ENCODE measurements around the gene C3.
"Not testable (repeated sequence)": the region's sequence is repeated elsewhere in the genome, so short reads cannot be mapped to it uniquely, and the experiment has no call there.

The C3 gene

DNA sequence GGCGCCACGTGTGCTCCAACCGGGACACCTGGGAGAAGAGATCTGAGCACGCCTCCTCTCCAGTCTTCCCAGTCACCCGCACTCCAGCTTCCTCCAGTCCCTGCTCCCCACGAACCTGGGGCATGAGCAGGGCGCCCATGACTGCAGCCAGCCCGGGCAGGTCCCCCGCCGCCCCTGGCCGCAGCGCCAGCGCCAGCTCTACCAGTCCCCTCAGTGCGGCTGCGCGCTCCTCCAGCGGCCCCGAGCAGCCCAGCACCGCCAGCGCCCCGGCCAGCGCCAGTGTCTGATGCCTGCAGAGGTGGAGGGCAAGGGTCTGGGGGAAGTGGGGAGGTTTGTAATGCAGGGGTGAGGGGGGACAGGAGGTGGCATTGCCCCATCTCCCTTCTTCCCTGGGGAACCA lies 33.7 kb upstream of the C3 start:
- no peaks in the 10 kb centered on the region for H3K9me3 Mint-ChIP-seq
- H3K27ac Mint-ChIP-seq = no peak overlapping the region
- CTCF ChIA-PET = interaction anchor here (1.3 to 3.7 kb wide), 2 partner anchors 10 to 237 kb away, joined by 5 to 10 read pairs; no protein-coding TSS in a partner anchor
- H3K36me3 Mint-ChIP-seq = peaks cover 43% of the 10 kb centered on the region
- DNase-seq = no peak
- no peaks in the 10 kb centered on the region for H3K27me3 Mint-ChIP-seq
- peaks cover 29% of the 10 kb centered on the region for H3K4me1 Mint-ChIP-seq
- H3K4me3 Mint-ChIP-seq = no peak overlapping the region

DNA sequence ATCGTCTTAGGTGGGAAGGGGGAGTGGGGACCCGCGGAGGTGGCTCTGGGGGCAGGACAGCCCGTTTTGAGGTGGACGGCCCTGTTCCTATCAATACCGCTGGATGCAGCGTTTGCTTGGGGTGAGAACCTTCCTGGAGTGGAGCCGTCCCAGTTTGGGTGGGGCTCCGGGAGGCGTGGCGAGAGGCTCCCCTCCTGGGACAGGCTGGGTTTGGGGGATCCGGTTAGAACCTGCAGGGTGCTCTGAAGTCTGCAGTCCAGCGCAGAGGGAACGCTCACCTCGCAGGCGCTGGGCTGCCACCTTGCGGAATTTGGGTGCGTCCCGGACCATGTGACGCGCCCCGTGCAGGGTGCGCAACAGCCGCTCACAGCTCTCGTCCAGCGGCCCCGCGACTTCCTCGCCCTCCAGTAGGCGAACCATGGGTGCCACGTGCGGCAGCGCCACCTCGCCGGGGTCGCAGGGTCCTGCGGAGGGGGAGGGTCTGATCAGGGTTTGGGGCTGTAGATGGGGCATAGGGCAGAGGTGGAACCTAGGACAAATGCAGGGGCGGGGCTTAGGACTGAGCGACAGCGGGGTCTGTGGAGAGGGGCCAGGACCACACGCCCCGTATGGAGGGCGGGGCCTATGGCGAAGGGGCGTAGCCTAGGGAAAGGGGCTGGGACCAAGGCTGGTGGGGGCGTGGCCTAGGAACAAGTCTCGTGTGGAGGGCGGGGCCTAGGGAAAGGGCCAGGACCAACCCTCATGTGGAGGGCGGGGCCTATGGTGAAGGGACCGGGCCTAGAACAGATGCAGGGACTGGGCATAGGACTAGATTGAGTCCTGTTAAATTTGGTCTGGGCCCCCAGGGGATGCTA lies 33.0 kb upstream of the C3 start:
- CTCF ChIA-PET = interaction anchor here (3.7 kb wide), 1 partner anchor 236 kb away, joined by 10 read pairs; no protein-coding TSS in a partner anchor
- Mint-ChIP-seq H3K27ac (peak overlapping the region; percentile 91), H3K36me3 (peaks cover 38% of the 10 kb centered on the region), H3K9me3 (no peaks in the 10 kb centered on the region), H3K27me3 (no peaks in the 10 kb centered on the region), H3K4me3 (peak overlapping the region; percentile 39), H3K4me1 (peaks cover 25% of the 10 kb centered on the region)
- peak; percentile 86 for DNase-seq

DNA sequence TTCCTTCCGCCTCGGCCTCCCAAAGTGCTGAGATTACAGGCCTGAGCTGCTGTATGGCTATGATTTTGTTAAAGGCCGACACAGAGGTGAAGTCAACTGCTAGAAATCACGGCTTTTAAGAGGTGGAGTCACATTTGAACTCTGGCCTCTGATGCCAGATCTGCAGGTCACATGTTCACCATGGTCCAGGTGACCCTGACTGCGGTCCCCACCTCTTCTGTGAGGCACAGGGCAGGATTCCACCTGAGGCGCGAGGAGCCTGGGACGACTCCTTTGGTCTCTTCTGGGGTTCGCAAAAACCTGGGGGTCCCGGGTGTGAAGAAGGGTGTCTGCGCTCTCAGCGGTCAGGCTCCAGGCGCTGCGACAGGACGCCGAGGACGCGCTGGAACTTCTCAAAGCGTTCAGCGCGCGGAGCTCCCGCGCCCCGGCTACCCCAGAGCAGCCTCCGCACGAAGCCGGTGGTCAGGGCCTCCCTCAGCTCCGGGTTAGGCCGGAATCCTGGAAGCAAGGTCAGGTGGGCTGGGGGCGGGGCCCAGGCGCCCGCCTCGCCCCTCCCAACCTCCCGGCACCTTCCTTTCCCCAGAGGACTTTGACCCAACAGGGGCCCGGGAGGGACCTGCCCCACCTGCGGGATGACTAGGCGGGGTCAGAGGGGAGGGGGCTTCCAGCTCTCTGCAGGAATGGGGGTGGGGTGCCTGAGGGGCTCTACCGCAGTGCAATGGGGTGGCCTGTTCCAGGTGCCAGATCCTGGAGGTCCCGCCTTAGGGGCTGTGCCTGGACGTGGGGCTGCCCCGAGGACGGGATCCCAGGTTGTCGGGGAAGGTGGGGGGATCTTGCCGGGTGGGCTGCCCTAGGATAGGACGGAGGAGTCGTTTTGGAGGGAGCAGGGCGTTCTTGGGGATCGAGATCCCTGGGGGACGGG lies 32.1 kb upstream of the C3 start:
- H3K27ac Mint-ChIP-seq = peak overlapping the region; percentile 24

DNA sequence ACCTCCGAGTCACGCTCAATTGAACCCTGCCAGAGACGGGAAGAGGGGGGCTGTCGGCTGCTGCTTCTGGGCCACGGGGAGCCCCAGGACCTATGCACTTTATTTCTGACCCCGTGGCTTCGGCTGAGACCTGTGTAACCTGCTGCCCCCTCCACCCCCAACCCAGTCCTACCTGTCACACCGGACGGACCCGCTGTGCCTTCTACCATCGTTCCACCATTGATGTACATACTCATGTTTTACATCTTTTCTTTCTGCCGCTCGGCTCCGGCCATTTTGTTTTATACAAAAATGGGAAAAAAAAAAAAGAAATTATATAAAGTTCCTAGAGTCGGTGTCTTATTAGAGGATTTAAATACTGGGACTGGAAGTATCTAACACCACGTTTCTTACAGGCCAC lies 30.7 kb upstream of the C3 start:
- Mint-ChIP-seq H3K27ac (no peak overlapping the region), H3K27me3 (no peaks in the 10 kb centered on the region), H3K4me3 (no peak overlapping the region), H3K9me3 (no peaks in the 10 kb centered on the region), H3K4me1 (peaks cover 19% of the 10 kb centered on the region), H3K36me3 (peaks cover 40% of the 10 kb centered on the region)
- CTCF ChIA-PET = interaction anchor here (3.7 kb wide), 1 partner anchor 234 kb away, joined by 10 read pairs; no protein-coding TSS in a partner anchor
- no peak for DNase-seq

More for the DNA sequence above, 32.1 kb upstream of the C3 start:
- Mint-ChIP-seq H3K4me1 (peaks cover 21% of the 10 kb centered on the region), H3K36me3 (peaks cover 37% of the 10 kb centered on the region), H3K9me3 (no peaks in the 10 kb centered on the region), H3K27me3 (no peaks in the 10 kb centered on the region), H3K4me3 (no peak overlapping the region)
- CTCF ChIA-PET = interaction anchor here (3.7 kb wide), 1 partner anchor 236 kb away, joined by 10 read pairs; no protein-coding TSS in a partner anchor
- no peak for DNase-seq

DNA sequence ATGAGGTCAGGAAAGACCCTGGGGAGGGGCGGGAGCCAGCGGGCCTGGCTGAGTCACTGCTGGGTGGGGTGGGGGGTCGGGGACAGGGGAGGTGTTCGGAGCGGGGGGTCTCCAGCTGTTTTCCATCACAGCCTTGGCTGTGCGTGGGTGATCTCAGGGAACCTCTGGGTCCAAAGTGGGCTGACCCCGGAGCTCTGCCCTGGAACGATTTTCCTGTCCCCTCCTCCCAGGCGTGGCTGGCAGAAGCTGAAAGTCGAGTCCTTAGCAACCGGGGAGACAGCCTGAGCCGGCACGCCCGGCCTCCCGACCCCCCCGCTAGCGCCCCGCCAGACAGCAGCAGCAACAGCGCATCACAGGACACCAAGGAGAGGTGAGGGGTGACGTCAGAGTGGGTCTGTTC lies 29.6 kb upstream of the C3 start:
- Mint-ChIP-seq H3K27ac (no peak overlapping the region), H3K4me3 (no peak overlapping the region), H3K4me1 (peaks cover 18% of the 10 kb centered on the region), H3K9me3 (no peaks in the 10 kb centered on the region), H3K27me3 (no peaks in the 10 kb centered on the region), H3K36me3 (peaks cover 46% of the 10 kb centered on the region)
- CTCF ChIA-PET = interaction anchor here (0.7 kb wide), 1 partner anchor 117 kb away, joined by 3 read pairs; no protein-coding TSS in a partner anchor
- DNase-seq = no peak

DNA sequence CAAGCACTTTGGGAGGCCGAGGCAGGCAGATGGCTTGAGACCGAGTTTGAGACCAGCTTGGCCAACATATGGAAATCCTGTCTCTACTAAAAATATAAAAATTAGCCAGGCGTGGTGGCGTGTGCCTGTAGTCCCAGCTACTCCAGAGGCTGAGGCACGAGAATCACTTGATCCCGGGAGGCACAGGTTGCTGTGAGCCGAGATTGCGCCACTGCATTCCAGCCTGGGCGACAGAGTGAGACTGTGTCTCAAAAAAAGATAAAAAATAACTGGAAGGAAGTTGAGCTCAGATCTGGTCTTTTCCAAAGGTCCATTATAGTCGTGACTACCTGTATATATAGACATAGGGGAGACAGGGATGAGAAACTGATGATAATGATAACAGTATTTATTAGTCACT lies 28.1 kb upstream of the C3 start:
- peak overlapping the region; percentile 11 for H3K27ac Mint-ChIP-seq
- H3K4me1 Mint-ChIP-seq, H3K4me3 Mint-ChIP-seq, CTCF ChIA-PET, DNase-seq, H3K27me3 Mint-ChIP-seq, H3K9me3 Mint-ChIP-seq: not testable (repeated sequence)
- peaks cover 40% of the 10 kb centered on the region for H3K36me3 Mint-ChIP-seq

DNA sequence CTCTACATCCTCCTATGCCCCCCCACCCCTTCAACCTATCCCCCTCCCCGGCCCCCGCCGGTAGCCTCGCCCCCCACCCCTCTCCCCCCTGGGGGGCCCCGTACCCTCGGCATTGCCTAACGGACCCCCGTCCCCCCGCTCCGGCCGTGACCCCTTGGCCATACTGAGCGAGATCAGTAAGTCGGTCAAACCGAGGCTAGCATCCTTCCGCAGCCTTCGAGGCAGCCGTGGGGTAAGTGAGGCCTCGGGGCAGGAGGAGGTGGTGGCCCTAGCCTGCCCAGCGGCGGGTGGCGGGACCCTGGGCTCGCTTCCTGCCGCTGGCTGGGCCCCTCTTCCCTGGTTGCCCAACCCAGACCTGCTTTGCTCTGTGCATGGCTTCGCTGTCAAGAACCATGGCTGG lies 25.5 kb upstream of the C3 start:
- Mint-ChIP-seq H3K27ac (no peak overlapping the region), H3K4me3 (no peak overlapping the region), H3K4me1 (peaks cover 8% of the 10 kb centered on the region), H3K27me3 (peaks cover 4% of the 10 kb centered on the region), H3K9me3 (no peaks in the 10 kb centered on the region), H3K36me3 (peaks cover 31% of the 10 kb centered on the region)
- CTCF ChIA-PET = no interaction called here
- no peak for DNase-seq

DNA sequence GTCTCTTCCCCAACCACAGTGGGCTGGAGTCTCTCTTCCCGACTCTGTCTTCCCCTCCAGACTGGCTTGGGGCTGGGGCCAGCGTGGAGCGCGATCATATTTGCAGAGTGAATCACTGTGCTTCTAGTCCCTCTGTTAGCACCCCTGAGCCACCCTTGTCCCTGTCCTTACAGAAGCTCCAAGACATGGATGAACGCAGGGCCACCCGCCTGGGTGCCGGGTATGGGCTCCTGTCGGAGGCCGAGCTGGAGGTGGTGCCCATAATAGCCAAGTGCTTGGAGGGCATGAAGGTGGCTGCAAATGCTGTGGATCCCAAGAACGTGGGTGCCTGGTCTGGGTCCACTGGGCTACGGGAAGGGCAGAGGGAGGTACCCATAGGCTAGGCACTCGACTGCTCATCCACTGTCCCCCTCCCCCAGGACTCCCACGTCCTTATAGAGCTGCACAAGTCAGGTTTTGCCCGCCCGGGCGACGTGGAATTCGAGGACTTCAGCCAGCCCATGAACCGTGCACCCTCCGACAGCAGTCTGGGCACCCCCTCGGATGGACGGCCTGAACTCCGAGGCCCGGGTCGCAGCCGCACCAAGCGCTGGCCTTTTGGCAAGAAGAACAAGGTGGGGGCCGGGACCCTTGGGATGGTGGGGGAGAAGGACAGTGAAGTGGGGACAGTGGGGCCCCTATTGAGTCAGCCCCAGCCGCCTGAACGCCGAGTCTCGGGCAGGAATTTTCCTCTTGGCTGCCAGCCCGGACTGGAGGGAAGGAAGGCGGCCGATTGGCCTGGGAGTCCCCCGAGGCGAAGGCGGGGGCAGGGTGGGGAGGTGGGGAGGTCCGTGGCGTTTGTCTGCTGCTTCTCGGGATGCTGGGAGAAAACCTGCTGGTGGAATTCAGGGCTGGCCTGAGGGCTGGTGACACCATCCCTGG lies 24.2 kb upstream of the C3 start:
- Mint-ChIP-seq H3K4me3 (no peak overlapping the region), H3K27me3 (peaks cover 4% of the 10 kb centered on the region), H3K27ac (no peak overlapping the region), H3K36me3 (peaks cover 28% of the 10 kb centered on the region), H3K4me1 (peaks cover 13% of the 10 kb centered on the region), H3K9me3 (no peaks in the 10 kb centered on the region)
- DNase-seq = no peak
- CTCF ChIA-PET = interaction anchor here (0.8 to 2.2 kb wide), 2 partner anchors 10 to 17 kb away, joined by 3 to 5 read pairs; no protein-coding TSS in a partner anchor

DNA sequence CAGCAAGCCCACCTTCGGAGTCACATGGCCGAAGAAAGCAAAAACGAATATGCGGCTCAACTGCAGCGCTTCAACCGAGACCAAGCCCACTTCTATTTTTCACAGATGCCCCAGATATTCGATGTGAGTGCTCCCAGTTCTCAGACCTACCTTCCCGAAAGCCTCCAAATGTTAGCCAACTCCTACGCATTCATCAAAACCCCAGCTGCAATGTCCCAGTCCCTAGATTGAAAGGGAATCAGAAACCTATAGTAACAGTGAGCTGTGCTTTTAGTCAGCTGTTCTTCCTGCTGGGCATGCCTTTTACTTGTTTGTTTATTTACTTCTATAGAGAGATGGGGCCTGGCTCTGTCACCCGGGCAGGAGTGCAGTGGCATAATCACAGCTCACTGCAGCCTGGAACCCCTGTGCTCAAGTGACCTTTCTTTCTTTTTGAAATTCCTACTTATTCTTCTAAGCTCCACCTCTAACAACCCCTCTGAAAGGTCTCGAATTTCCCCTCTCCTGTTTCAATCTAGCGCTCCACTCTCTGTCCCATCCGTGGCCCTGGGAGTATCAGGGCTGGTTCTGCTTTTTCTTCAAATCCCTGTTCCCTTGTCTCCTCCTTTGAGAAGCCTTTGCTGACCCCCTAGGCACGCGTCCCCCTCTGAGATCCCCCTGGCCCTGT lies 23.4 kb upstream of the C3 start:
- Mint-ChIP-seq H3K4me1 (peaks cover 19% of the 10 kb centered on the region), H3K27ac (no peak overlapping the region), H3K9me3 (no peaks in the 10 kb centered on the region), H3K4me3 (no peak overlapping the region), H3K36me3 (peaks cover 25% of the 10 kb centered on the region), H3K27me3 (peaks cover 4% of the 10 kb centered on the region)
- DNase-seq = no peak
- CTCF ChIA-PET = interaction anchor here (0.8 to 2.2 kb wide), 2 partner anchors 11 to 18 kb away, joined by 3 to 5 read pairs; no protein-coding TSS in a partner anchor

DNA sequence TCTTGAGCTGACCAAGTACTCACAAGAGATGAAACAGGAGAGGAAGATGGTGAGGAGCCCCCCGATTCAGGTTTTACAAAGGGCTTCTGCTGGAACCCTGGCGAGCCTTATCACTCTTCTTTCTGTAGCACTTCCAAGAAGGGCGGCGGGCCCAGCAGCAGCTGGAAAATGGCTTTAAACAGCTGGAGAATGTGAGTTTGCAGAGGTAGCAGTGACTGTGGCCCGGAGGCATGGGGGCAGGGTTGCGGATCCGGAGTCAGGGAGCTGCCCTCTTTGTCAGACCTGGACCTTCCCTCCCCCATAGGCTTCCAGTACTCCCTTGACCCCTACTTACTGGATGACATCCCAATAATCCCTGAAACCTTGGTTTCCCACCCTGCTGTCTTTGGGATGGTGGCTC lies 22.6 kb upstream of the C3 start:
- Mint-ChIP-seq H3K4me3 (no peak overlapping the region), H3K27ac (no peak overlapping the region), H3K36me3 (peaks cover 22% of the 10 kb centered on the region), H3K27me3 (peaks cover 4% of the 10 kb centered on the region), H3K4me1 (peaks cover 27% of the 10 kb centered on the region), H3K9me3 (no peaks in the 10 kb centered on the region)
- no peak for DNase-seq
- CTCF ChIA-PET = interaction anchor here (2.2 kb wide), 1 partner anchor 12 kb away, joined by 5 read pairs; no protein-coding TSS in a partner anchor

DNA sequence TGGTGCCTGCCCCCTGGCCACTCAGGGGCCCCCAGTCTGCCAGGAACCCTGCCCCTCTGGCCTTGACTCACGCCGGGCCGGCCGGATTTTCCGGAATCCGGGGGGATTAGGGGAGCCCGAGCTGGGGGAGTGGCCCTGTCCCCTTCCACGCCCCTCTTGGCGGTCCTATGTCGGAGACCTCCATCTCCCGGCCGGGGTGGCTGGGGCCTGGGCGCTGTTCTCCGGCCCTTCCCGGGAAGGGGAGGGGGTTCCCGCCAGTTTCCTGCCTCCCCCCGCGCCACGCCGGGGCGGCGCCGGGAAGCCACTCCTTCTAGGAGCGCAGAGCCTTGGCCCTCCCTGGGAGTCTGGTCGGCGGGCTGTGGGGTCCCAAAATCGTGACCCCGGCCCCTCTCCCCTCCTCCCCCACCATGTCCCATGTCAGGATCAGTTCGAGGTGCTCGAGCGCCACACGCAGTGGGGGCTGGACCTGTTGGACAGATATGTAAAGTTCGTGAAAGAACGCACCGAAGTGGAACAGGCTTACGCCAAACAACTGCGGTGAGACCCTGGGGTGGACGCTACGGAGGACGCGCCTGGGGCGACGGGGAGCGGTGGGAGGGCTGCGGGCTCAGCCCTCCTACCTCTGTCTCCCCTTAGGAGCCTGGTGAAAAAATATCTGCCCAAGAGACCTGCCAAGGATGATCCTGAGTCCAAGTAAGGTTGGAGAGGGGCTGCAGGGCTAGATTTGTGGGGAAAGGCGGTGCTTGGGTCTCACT lies 20.3 kb upstream of the C3 start:
- CTCF ChIA-PET = no interaction called here
- Mint-ChIP-seq H3K4me3 (peak overlapping the region; percentile 98), H3K36me3 (peaks cover 19% of the 10 kb centered on the region), H3K27me3 (peaks cover 7% of the 10 kb centered on the region), H3K9me3 (no peaks in the 10 kb centered on the region), H3K27ac (no peak overlapping the region), H3K4me1 (peaks cover 38% of the 10 kb centered on the region)
- DNase-seq = peak; percentile 55

DNA sequence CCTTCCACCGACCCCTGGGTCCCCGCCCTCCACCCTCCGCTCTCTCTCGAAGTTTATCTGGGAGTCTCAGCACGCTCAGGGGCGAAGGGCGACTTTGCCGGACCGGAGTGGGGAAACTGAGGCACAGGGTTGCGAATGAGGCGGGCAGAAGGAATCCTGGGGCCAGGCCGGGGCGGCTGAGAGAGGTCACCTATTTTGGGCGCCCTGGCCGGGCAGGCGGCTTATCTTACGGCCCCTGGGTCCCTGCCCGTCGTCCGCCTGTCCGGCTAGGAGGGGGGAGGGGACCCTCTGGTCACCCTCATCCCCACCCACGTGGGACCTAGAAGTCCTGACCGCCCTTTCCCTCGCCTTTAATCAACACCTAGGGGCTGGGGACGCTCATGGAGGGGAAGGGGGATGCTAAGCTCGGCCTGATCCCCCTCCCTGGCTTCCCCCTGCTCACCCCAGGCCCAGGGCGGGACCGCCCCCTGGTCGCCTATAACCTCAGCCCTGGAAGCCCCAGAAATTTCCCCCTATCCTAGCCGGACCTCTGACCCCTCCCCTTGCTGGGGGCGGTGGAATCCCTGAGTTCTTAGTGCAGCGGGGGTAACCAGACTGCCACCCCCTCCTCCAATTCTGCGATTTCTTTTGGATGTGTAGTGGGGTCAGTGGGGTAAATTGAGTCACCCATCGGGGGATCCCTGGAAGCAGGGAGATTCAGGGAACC lies 19.6 kb upstream of the C3 start:
- Mint-ChIP-seq H3K27me3 (peaks cover 7% of the 10 kb centered on the region), H3K4me1 (peaks cover 43% of the 10 kb centered on the region), H3K9me3 (no peaks in the 10 kb centered on the region), H3K27ac (peak overlapping the region; percentile 7), H3K36me3 (peaks cover 13% of the 10 kb centered on the region), H3K4me3 (peak overlapping the region; percentile 98)
- peak; percentile 47 for DNase-seq
- CTCF ChIA-PET = no interaction called here
